ENCODE results near the gene PPP1R9A.
"Not testable (repeated sequence)": the region's sequence is repeated elsewhere in the genome, so short reads cannot be mapped to it uniquely, and the experiment has no call there.

Gene PPP1R9A

GRCh38 chr7:95002775-95003174 is 95.4 kb downstream of the PPP1R9A start:
- no peaks in the 10 kb centered on the region for H3K4me1 ChIP-seq (ENCODE audit: insufficient read depth, low read length)
- TF ChIP-seq CTCF (IDR thresholded peaks at IDR 0.05; ENCODE audit: borderline replicate concordance, extremely low read depth, low read length, poor library complexity, severe bottlenecking) (no peak), EZH2 (IDR thresholded peaks at IDR 0.05; ENCODE audit: borderline replicate concordance, low read depth, low read length, severe bottlenecking) (no peak)
- H3K79me2 ChIP-seq (ENCODE audit: insufficient read depth, low read length) = no peaks in the 10 kb centered on the region
- DNase-seq = no peak
- H3K27ac ChIP-seq (ENCODE audit: low read length) = no peak overlapping the region
- H3K27me3 ChIP-seq (ENCODE audit: insufficient read depth, low read length, poor library complexity) = no peaks in the 10 kb centered on the region
- ATAC-seq (ENCODE audit: insufficient read depth, low read depth) = no peak
- H3K9me3 ChIP-seq (ENCODE audit: insufficient read depth, low read length, severe bottlenecking) = no peaks in the 10 kb centered on the region
- H4K20me1 ChIP-seq (ENCODE audit: insufficient read depth, low read length) = no peaks in the 10 kb centered on the region
- H3K36me3 ChIP-seq (ENCODE audit: insufficient read depth, low read length) = no peaks in the 10 kb centered on the region
- no peak overlapping the region for H3K4me3 ChIP-seq (ENCODE audit: low read depth in 1 of 2, low read length in 2 of 2)
- H3K9ac ChIP-seq (ENCODE audit: low read depth, low read length) = no peak overlapping the region
- H2AFZ ChIP-seq (ENCODE audit: low read depth, low read length) = no peak overlapping the region
- H3K4me2 ChIP-seq (ENCODE audit: insufficient read depth, low read length) = no peak overlapping the region

- TF ChIP-seq EZH2 (IDR thresholded peaks at IDR 0.05; ENCODE audit: borderline replicate concordance, low read depth, low read length, severe bottlenecking) (no peak), CTCF (IDR thresholded peaks at IDR 0.05; ENCODE audit: borderline replicate concordance, extremely low read depth, low read length, poor library complexity, severe bottlenecking) (no peak)
- no peak overlapping the region for H3K27ac ChIP-seq (ENCODE audit: low read length)
- no peak for ATAC-seq (ENCODE audit: insufficient read depth, low read depth)
- no peaks in the 10 kb centered on the region for H3K36me3 ChIP-seq (ENCODE audit: insufficient read depth, low read length)
- no peak overlapping the region for H3K4me3 ChIP-seq (ENCODE audit: low read depth in 1 of 2, low read length in 2 of 2)
- H3K27me3 ChIP-seq (ENCODE audit: insufficient read depth, low read length, poor library complexity) = no peaks in the 10 kb centered on the region
- no peaks in the 10 kb centered on the region for H3K9me3 ChIP-seq (ENCODE audit: insufficient read depth, low read length, severe bottlenecking)
- no peak overlapping the region for H3K4me2 ChIP-seq (ENCODE audit: insufficient read depth, low read length)
- H3K9ac ChIP-seq (ENCODE audit: low read depth, low read length) = no peak overlapping the region
- H2AFZ ChIP-seq (ENCODE audit: low read depth, low read length) = no peak overlapping the region
- DNase-seq = no peak
- no peaks in the 10 kb centered on the region for H3K4me1 ChIP-seq (ENCODE audit: insufficient read depth, low read length)
- no peaks in the 10 kb centered on the region for H4K20me1 ChIP-seq (ENCODE audit: insufficient read depth, low read length)
- no peaks in the 10 kb centered on the region for H3K79me2 ChIP-seq (ENCODE audit: insufficient read depth, low read length)
Observed at GRCh38 chr7:95004618-95005247, 97.3 kb downstream of the PPP1R9A start.

GRCh38 chr7:95006010-95006409 is 98.6 kb downstream of the PPP1R9A start:
- DNase-seq (no peak), ATAC-seq (ENCODE audit: insufficient read depth, low read depth) (no peak)
- H3K36me3 ChIP-seq (ENCODE audit: insufficient read depth, low read length) = no peaks in the 10 kb centered on the region
- H2AFZ ChIP-seq (ENCODE audit: low read depth, low read length) = no peak overlapping the region
- H4K20me1 ChIP-seq (ENCODE audit: insufficient read depth, low read length) = no peaks in the 10 kb centered on the region
- no peaks in the 10 kb centered on the region for H3K9me3 ChIP-seq (ENCODE audit: insufficient read depth, low read length, severe bottlenecking)
- no peak overlapping the region for H3K4me3 ChIP-seq (ENCODE audit: low read depth in 1 of 2, low read length in 2 of 2)
- H3K27ac ChIP-seq (ENCODE audit: low read length) = no peak overlapping the region
- H3K79me2 ChIP-seq (ENCODE audit: insufficient read depth, low read length) = no peaks in the 10 kb centered on the region
- H3K27me3 ChIP-seq (ENCODE audit: insufficient read depth, low read length, poor library complexity) = no peaks in the 10 kb centered on the region
- no peaks in the 10 kb centered on the region for H3K4me1 ChIP-seq (ENCODE audit: insufficient read depth, low read length)
- no peak for TF ChIP-seq EZH2 (IDR thresholded peaks at IDR 0.05; ENCODE audit: borderline replicate concordance, low read depth, low read length, severe bottlenecking)
- TF ChIP-seq CTCF (IDR thresholded peaks at IDR 0.05; ENCODE audit: borderline replicate concordance, extremely low read depth, low read length, poor library complexity, severe bottlenecking) = no peak
- no peak overlapping the region for H3K9ac ChIP-seq (ENCODE audit: low read depth, low read length)
- H3K4me2 ChIP-seq (ENCODE audit: insufficient read depth, low read length) = no peak overlapping the region

GRCh38 chr7:95008773-95009172 is 101.4 kb downstream of the PPP1R9A start:
- H3K9me3 ChIP-seq (ENCODE audit: insufficient read depth, low read length, severe bottlenecking); H3K4me2 ChIP-seq (ENCODE audit: insufficient read depth, low read length): not testable (repeated sequence)

More at GRCh38 chr7:95008773-95009172, 101.4 kb downstream of the PPP1R9A start:
- not testable (repeated sequence) for H3K27me3 ChIP-seq (ENCODE audit: insufficient read depth, low read length, poor library complexity); H2AFZ ChIP-seq (ENCODE audit: low read depth, low read length); H3K36me3 ChIP-seq (ENCODE audit: insufficient read depth, low read length); H3K4me3 ChIP-seq (ENCODE audit: low read depth in 1 of 2, low read length in 2 of 2); DNase-seq; H3K9ac ChIP-seq (ENCODE audit: low read depth, low read length); H3K79me2 ChIP-seq (ENCODE audit: insufficient read depth, low read length); H3K27ac ChIP-seq (ENCODE audit: low read length); ATAC-seq (ENCODE audit: insufficient read depth, low read depth); H4K20me1 ChIP-seq (ENCODE audit: insufficient read depth, low read length); H3K4me1 ChIP-seq (ENCODE audit: insufficient read depth, low read length)
